ENCODE results near the gene ROPN1. TPM values are rescaled to one million over a fixed set of nuclear protein-coding genes. Genes with fewer than 3 reads are reported as not detected.
"Not testable (repeated sequence)": the region's sequence is repeated elsewhere in the genome, so short reads cannot be mapped to it uniquely, and the experiment has no call there.

The ROPN1 gene
- total RNA-seq (2022), result not detected in 2 replicates
- not detected for Bru-seq, nascent RNA
- BruChase-seq, experiment 1, labeled RNA remaining after a 2-hour chase, result not detected
- BruChase-seq, experiment 2, labeled RNA remaining after a 6-hour chase, result percentile 4 among the genes with signal in this experiment
- long read RNA-seq, result 0 reads

DNA sequence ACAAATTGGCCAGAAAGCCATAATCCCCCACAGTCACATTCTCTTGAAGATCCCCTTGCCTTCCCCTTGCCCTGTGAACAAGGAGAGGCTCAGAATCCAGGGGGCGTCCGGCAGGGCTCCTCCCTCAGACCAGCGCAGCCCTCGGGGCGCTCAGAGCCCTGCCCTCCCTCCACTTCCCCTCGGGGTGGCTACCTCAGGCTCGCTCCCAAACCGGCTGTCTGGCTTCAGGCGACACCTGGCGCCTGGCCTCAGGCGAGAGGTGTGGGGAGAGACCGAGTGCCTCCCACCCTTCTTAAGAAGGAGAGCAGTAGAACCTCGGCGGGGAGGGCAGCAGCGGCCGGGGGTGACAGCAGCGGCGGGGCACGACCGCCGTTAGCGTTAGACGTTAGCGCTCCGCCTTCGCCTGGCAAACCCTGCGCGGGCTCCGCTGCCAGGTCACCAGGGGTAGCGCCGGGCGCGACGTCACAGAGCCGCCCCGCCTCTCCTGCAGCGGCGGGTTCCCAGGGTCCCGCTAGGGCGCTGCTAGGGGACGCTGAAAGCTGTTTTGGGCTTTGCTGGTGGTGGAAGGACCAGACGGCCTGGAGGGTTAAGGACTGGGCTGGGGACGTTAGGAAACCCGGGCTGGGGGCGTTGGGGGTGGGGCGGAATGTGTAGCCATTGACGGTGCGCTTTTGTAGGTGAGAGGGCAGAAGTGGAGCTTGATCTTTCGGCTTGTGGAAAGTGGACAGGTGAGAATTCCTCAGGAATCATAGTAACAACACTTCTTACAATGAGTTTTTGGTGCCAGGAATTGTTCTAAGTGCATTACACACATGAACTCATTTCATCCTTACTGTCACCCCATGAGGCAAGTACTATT lies at the start of gene ROPN1:
ROPN1 (minus strand) TSS at position 395 of the 859 bp plus-strand sequence. CDS start 11,643 bp downstream, outside the sequence.
- POLR2A ChIA-PET; DNase-seq; H3K9me3 ChIP-seq; H3K27me3 Mint-ChIP-seq (ENCODE audit: insufficient read depth, unreplicated experiment); BruUV-seq (replicated peaks); H3K4me1 Mint-ChIP-seq (ENCODE audit: low read depth, unreplicated experiment); H3K4me3 ChIP-seq (ENCODE audit: low read depth, low read length); H3K4me3 Mint-ChIP-seq (ENCODE audit: unreplicated experiment); H3K27me3 ChIP-seq (replicated peaks; ENCODE audit: control insufficient read depth, insufficient read depth, low read length); H3K9me3 Mint-ChIP-seq (ENCODE audit: unreplicated experiment); CTCF ChIA-PET; intact Hi-C loops (cut with micrococcal nuclease; ENCODE audit: unreplicated experiment); H3K4me1 ChIP-seq; H3K27ac Mint-ChIP-seq (ENCODE audit: unreplicated experiment); H3K36me3 ChIP-seq (ENCODE audit: control insufficient read depth, insufficient read depth, low read length); H3K36me3 Mint-ChIP-seq (ENCODE audit: insufficient read depth, unreplicated experiment): not testable (repeated sequence)

DNA sequence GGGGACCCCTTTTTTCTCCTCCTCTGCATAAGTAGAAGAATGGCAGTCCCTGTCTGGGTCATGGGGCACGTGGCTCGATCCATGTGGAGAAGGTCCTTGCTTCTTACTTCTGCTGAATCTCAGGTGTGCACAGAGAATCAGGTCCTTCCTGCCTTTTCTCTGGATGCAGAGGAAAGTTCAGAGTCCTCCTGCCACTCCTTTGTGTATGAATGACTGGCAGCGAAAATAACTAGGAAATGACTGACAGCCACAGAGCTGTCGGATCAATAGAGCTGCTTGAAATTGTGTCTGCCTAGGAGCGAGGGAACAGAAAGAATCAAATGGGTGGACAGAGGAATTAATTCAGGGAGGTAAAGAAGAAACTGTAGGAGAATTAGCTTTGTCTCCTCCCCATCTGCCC lies 49.6 kb upstream of the ROPN1 start:
- Mint-ChIP-seq H3K36me3 (ENCODE audit: insufficient read depth, unreplicated experiment) (no peaks in the 10 kb centered on the region), H3K4me1 (ENCODE audit: low read depth, unreplicated experiment) (no peaks in the 10 kb centered on the region), H3K9me3 (ENCODE audit: unreplicated experiment) (no peaks in the 10 kb centered on the region), H3K27me3 (ENCODE audit: insufficient read depth, unreplicated experiment) (peaks cover 13% of the 10 kb centered on the region), H3K27ac (ENCODE audit: unreplicated experiment) (no peak overlapping the region), H3K4me3 (ENCODE audit: unreplicated experiment) (no peak overlapping the region)
- Histone ChIP-seq H3K9me3 (no peaks in the 10 kb centered on the region), H3K4me1 (no peaks in the 10 kb centered on the region), H3K4me3 (ENCODE audit: low read depth, low read length) (no peak overlapping the region), H3K36me3 (ENCODE audit: control insufficient read depth, insufficient read depth, low read length) (no peaks in the 10 kb centered on the region), H3K27me3 (replicated peaks; ENCODE audit: control insufficient read depth, insufficient read depth, low read length) (no peaks in the 10 kb centered on the region; the same call in none of the 2 replicates)
- TF ChIP-seq, protein P1, sequence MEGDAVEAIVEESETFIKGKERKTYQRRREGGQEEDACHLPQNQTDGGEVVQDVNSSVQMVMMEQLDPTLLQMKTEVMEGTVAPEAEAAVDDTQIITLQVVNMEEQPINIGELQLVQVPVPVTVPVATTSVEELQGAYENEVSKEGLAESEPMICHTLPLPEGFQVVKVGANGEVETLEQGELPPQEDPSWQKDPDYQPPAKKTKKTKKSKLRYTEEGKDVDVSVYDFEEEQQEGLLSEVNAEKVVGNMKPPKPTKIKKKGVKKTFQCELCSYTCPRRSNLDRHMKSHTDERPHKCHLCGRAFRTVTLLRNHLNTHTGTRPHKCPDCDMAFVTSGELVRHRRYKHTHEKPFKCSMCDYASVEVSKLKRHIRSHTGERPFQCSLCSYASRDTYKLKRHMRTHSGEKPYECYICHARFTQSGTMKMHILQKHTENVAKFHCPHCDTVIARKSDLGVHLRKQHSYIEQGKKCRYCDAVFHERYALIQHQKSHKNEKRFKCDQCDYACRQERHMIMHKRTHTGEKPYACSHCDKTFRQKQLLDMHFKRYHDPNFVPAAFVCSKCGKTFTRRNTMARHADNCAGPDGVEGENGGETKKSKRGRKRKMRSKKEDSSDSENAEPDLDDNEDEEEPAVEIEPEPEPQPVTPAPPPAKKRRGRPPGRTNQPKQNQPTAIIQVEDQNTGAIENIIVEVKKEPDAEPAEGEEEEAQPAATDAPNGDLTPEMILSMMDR (IDR thresholded peaks at IDR 0.05; ENCODE audit: insufficient read depth in 1 of 2, low read depth in 1 of 2, low read length in 1 of 2, severe bottlenecking in 1 of 2, unreplicated experiment in 1 of 2), result no peak
- CTCF ChIA-PET, result interaction anchor here (0.7 kb wide), 1 partner anchor 267 kb away, joined by 3 read pairs; no protein-coding TSS in a partner anchor
- intact Hi-C loops (cut with micrococcal nuclease; ENCODE audit: unreplicated experiment), result no loop called here
- POLR2A ChIA-PET, result no interaction called here
- BruUV-seq (replicated peaks), result no TSS peak
- no peak for DNase-seq

DNA sequence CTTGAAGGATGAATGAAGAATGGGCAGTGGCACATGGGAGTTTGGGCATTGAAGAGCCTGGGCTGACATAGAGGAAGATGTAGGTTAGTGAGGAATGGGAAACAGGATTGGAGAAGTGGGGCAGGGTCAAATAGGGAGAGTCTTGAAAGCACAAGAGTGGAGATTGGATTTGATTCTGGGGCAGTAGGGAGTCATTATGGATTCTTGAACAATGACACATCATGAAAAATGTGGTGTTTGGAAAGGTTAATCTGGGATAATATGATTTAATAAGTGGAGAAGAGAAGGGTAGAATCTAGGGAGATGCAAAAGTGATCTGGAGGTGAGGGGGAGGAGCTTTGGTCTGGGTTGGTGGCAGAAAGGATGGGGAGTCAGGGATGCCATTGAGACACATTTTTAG lies 45.4 kb upstream of the ROPN1 start:
- Mint-ChIP-seq H3K4me1 (ENCODE audit: low read depth, unreplicated experiment) (peaks cover 7% of the 10 kb centered on the region), H3K27me3 (ENCODE audit: insufficient read depth, unreplicated experiment) (peaks cover 21% of the 10 kb centered on the region), H3K9me3 (ENCODE audit: unreplicated experiment) (no peaks in the 10 kb centered on the region), H3K4me3 (ENCODE audit: unreplicated experiment) (no peak overlapping the region), H3K27ac (ENCODE audit: unreplicated experiment) (no peak overlapping the region), H3K36me3 (ENCODE audit: insufficient read depth, unreplicated experiment) (no peaks in the 10 kb centered on the region)
- Histone ChIP-seq H3K27me3 (replicated peaks; ENCODE audit: control insufficient read depth, insufficient read depth, low read length) (peaks cover 2% of the 10 kb centered on the region), H3K4me1 (peaks cover 6% of the 10 kb centered on the region), H3K9me3 (no peaks in the 10 kb centered on the region), H3K36me3 (ENCODE audit: control insufficient read depth, insufficient read depth, low read length) (no peaks in the 10 kb centered on the region), H3K4me3 (ENCODE audit: low read depth, low read length) (no peak overlapping the region)
- POLR2A ChIA-PET, result no interaction called here
- intact Hi-C loops (cut with micrococcal nuclease; ENCODE audit: unreplicated experiment), result loop anchor here (10.0 kb wide), 1 partner anchor 207 kb away; no protein-coding TSS in a partner anchor
- DNase-seq, result no peak
- TF ChIP-seq, protein P1 (IDR thresholded peaks at IDR 0.05; ENCODE audit: insufficient read depth in 1 of 2, low read depth in 1 of 2, low read length in 1 of 2, severe bottlenecking in 1 of 2, unreplicated experiment in 1 of 2), result no peak
- CTCF ChIA-PET, result no interaction called here
- no TSS peak for BruUV-seq (replicated peaks)

GRCh38 chr3:124036214-124036613 lies 44.3 kb upstream of the ROPN1 start:
- H3K4me3 Mint-ChIP-seq (ENCODE audit: unreplicated experiment); H3K9me3 Mint-ChIP-seq (ENCODE audit: unreplicated experiment); H3K9me3 ChIP-seq; DNase-seq; POLR2A ChIA-PET; H3K36me3 Mint-ChIP-seq (ENCODE audit: insufficient read depth, unreplicated experiment); CTCF ChIA-PET; H3K4me1 ChIP-seq; H3K36me3 ChIP-seq (ENCODE audit: control insufficient read depth, insufficient read depth, low read length); BruUV-seq (replicated peaks); H3K4me1 Mint-ChIP-seq (ENCODE audit: low read depth, unreplicated experiment); H3K4me3 ChIP-seq (ENCODE audit: low read depth, low read length); H3K27me3 ChIP-seq (replicated peaks; ENCODE audit: control insufficient read depth, insufficient read depth, low read length); H3K27ac Mint-ChIP-seq (ENCODE audit: unreplicated experiment): not testable (repeated sequence)
- peaks cover 22% of the 10 kb centered on the region for H3K27me3 Mint-ChIP-seq (ENCODE audit: insufficient read depth, unreplicated experiment)
- intact Hi-C loops (cut with micrococcal nuclease; ENCODE audit: unreplicated experiment), result loop anchor here (10.0 kb wide), 1 partner anchor 209 kb away; no protein-coding TSS in a partner anchor

All from Caco-2 (cell line).